Tongue (tissue), 2 donors: ENCODE measurements around the gene DPYSL3. TPM values are rescaled to one million over a fixed set of nuclear protein-coding genes. Genes with fewer than 3 reads are reported as not detected.

Experiments used
- DNase-seq: peaks from one replicate; pipeline ENCODE4 v3.0.0-alpha.2; 2015
- total RNA-seq: library from RNA; depleted of rRNA; stranded (reverse); fragments of >200 nt; gene quantifications from one replicate; pipeline ENCODE4 v1.2.3, GENCODE V29; 2014

Gene DPYSL3
- total RNA-seq, 1 donor from 2014 or later = 158 TPM

GRCh38 chr5:147472664-147473475, 37.0 kb downstream of the DPYSL3 start:
- DNase-seq = peak; percentile 67

GRCh38 chr5:147467973-147468508, 41.8 kb downstream of the DPYSL3 start:
- no peak for DNase-seq

GRCh38 chr5:147466360-147466980, 43.4 kb downstream of the DPYSL3 start:
- peak; percentile 64 for DNase-seq

- DNase-seq = no peak
Measured at GRCh38 chr5:147465747-147466146, 44.1 kb downstream of the DPYSL3 start.

- DNase-seq = no peak
Measured at GRCh38 chr5:147464211-147464610, 45.7 kb downstream of the DPYSL3 start.

GRCh38 chr5:147461915-147462314, 48.0 kb downstream of the DPYSL3 start:
- DNase-seq = no peak

GRCh38 chr5:147460380-147460779, 49.5 kb downstream of the DPYSL3 start:
- no peak for DNase-seq

GRCh38 chr5:147458581-147458980, 51.3 kb downstream of the DPYSL3 start:
- no peak for DNase-seq

GRCh38 chr5:147455822-147456450, 53.9 kb downstream of the DPYSL3 start:
- no peak for DNase-seq

- DNase-seq = peak; percentile 79
Measured at GRCh38 chr5:147454996-147455677, 54.7 kb downstream of the DPYSL3 start.

GRCh38 chr5:147453875-147454814, 55.7 kb downstream of the DPYSL3 start:
- peak; percentile 98 for DNase-seq

GRCh38 chr5:147452165-147452811, 57.6 kb downstream of the DPYSL3 start:
- no peak for DNase-seq

- DNase-seq = no peak
Measured at GRCh38 chr5:147451193-147451592, 58.7 kb downstream of the DPYSL3 start.

- DNase-seq = no peak
Measured at GRCh38 chr5:147450606-147451005, 59.3 kb downstream of the DPYSL3 start.

GRCh38 chr5:147448766-147449165, 61.1 kb downstream of the DPYSL3 start:
- DNase-seq = no peak

GRCh38 chr5:147446523-147446922, 63.3 kb downstream of the DPYSL3 start:
- DNase-seq = peak; percentile 82

- peak; percentile 45 for DNase-seq
Measured at GRCh38 chr5:147445917-147446316, 64.0 kb downstream of the DPYSL3 start.

GRCh38 chr5:147445090-147445489, 64.8 kb downstream of the DPYSL3 start:
- DNase-seq = no peak

GRCh38 chr5:147442224-147442623, 67.6 kb downstream of the DPYSL3 start:
- peak; percentile 57 for DNase-seq

- no peak for DNase-seq
Measured at GRCh38 chr5:147441191-147441695, 68.6 kb downstream of the DPYSL3 start.
